Measurements from ENCODE around the gene DGKI.

DNA sequence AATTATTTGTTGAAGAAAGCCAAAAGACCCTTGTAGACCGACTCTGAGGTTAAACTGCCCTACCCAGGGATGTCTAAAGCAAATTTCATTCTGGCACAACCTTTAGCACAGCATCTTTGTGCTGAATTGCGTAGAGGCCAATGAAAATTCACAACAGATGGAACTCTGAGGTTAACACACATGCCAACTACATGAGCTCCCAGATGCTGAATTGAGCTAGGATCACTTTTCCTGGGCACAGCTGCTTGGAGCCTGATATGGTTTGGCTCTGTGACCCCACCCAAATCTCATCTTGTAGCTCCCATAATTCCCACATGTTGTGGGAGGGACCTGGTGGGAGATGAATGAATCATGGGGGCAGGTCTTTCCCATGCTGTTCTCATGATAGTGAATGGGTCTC is 345.2 kb downstream of the DGKI start:
- TF ChIP-seq, protein P1, sequence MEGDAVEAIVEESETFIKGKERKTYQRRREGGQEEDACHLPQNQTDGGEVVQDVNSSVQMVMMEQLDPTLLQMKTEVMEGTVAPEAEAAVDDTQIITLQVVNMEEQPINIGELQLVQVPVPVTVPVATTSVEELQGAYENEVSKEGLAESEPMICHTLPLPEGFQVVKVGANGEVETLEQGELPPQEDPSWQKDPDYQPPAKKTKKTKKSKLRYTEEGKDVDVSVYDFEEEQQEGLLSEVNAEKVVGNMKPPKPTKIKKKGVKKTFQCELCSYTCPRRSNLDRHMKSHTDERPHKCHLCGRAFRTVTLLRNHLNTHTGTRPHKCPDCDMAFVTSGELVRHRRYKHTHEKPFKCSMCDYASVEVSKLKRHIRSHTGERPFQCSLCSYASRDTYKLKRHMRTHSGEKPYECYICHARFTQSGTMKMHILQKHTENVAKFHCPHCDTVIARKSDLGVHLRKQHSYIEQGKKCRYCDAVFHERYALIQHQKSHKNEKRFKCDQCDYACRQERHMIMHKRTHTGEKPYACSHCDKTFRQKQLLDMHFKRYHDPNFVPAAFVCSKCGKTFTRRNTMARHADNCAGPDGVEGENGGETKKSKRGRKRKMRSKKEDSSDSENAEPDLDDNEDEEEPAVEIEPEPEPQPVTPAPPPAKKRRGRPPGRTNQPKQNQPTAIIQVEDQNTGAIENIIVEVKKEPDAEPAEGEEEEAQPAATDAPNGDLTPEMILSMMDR (IDR thresholded peaks at IDR 0.05) = no peak
- TF ChIP-seq POLR2A (IDR thresholded peaks at IDR 0.05) = no peak
